GM11168 (cell line): ENCODE data around the gene ACTN1.

ENCODE experiments used
- in situ Hi-C: fragments of 300-500 bp; cut with MboI; formaldehyde crosslinking; loops from one replicate; pipeline ENCODE4 v1.12.0; 2022; ENCODE audit warnings: low sequenced_read_pairs; ENCODE audit not compliant: unreplicated experiment

ACTN1 gene

DNA sequence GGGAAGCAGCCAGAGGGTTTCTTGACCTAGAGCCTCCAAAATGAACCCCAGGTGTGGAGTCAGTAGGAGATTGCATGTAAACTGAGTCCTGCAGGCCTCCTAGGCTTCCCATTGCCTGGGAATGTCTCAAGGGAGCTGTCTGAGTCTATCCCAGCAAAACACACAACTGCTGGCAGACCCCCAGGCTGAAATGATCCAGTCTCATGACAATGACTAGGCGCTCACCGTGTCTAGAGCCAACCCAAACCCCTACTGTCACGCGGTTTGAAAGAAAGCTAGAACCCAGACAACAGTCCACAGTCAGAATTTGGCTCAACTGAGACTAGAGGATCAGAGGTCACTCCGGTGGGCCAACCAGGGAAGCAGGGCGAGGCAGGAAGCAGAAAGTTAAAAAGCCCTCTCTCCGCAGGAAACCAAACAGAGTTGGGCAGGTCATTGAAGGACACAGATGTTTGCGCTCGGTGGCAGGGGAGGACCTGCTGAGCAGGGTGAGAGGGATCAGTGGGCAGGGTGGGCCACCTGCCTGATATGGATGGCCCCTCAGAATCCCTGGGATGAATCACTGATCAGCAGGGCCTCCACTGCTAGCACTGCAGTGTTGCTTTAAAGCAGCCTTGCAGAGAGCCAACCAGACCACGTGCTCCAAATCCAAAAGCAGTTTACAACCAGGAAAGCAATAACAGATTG, 23.8 kb downstream of the ACTN1 start:
- in situ Hi-C loops = no loop called here

DNA sequence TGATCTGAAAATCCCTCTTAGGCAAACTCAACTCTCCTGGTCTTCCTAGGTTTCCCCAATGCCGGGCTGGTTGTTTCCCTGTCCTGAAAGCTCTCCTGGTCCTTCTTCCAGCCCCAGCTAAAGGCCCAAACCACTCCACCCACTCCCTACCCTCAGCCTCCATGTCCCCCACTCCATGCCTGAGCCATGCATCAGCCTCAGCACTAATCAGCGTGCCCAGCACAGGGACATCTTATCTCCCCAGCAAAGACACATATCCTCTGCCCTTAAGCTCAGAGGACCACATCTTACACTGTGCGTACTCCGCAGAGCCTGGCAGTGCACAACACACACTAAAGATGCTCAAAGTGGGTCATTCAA, 25.9 kb downstream of the ACTN1 start:
- in situ Hi-C loops = no loop called here

DNA sequence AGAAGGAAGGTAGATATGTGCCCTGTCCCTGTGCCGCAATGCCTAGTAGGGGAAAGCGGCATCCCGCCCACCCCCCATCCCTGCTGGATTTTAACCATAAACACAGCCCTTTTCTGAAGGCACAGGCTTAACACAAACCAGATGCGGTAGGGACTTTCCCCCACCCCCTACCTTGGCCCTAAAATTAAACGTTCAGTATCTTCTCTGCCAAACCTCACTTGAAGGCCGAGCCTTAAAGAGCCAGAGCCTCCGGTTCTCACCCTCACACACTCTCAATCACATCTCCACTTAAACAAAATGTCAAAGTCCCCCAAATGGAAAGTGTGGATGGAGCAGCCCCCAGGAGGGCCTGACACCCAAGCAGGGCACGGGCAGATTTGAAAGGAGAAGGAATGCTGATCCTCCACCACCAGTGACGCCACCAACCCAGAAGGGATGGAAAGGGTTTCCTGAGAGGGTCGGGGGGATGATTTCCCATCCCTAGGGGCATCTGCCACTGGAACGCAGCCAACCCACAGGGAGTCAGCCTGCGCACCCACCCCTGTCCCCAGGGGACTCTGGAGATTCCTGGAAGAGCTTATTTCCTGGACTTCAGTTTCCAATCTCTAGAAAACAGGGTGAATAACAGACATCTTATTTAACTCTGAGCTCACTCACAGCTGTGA, 26.4 kb downstream of the ACTN1 start:
- in situ Hi-C loops = no loop called here

DNA sequence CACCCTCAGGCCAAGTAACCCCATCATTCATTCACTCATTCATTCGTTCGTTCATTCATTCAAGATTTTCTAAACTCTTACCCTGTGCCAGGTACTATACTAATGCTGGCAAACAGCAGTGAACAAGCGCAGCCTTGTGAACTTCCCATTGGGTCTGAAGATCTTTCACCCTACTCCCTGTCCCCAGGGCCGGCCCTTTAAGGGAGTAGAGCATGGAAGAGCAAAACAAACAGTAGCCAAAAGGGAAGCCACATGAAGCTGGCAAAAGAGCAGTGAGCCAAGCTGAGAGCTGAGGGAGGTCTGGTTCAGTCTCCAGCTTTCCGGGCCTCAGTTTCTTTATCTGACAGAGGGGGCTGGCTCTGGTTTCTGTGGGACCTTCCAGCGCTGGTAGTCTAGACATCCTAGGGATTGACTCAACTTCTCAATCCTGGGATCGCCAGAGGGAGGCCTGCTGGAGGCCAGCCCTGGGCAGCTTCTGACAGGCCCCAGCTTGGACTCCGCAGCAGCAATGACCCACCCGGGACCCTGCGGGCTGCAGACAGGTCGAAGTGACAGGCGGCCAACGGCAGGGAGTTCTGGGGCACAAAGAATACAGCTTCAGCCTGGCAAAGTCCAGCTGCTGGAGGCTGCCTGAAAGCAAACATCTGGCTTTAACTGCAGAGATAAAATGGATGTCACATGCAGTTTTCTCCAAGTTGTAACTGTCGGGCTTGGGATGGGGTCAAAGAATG, 27.1 kb downstream of the ACTN1 start:
- in situ Hi-C loops = no loop called here

DNA sequence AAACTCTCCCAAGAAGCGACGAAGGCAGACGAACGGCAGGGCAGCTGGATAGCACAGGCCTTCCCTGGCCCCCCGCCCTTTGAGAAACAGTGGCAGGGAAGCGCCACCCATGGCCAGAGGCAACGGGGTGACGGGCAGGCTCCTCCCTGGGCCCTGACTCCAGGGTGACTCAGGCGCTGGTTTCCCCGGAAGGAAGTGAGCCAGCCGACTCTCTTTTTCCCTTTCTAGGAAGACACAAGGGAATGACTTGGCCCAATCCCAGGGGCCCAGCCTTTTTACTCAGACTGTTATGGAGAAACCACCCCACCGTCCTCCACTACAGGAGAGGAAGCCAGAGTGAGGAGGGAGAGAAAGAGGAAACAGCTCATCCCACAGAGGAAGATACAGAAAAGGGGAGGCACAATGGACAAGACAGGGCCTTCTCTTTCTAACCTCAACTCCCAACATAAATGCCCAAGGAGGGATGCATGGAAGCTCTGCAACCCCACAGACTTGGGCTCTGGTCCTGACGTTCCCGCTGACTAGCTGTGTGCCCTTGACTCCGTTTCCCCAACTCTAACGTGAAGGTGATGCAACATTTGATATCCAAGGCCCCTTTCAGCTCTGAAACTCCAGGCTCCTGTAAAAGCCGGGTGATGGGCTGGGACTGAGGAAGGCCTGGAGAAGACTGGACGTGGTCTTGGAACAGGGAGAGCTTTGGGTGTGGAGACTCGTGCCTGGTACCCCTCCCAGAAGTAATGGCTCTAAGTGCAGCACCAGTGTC, 27.9 kb downstream of the ACTN1 start:
- in situ Hi-C loops = no loop called here

DNA sequence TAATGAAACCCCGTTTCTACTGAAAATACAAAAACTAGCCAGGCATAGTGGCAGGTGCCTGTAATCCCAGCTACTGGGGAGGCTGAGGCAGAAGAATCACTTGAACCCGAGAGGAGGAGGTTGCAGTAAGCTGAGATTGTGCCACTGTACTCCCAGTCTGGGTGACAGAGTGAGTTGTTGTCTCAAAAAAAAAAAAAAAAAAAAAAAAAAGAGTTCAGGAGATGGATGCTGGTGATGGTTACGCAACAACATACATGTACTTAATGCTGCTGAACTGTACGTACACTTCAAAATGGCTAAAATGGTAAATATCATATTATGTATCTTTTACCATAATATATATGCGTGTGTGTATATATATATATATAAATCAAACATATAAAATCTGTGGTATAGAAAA, 29.0 kb downstream of the ACTN1 start:
- in situ Hi-C loops = no loop called here

DNA sequence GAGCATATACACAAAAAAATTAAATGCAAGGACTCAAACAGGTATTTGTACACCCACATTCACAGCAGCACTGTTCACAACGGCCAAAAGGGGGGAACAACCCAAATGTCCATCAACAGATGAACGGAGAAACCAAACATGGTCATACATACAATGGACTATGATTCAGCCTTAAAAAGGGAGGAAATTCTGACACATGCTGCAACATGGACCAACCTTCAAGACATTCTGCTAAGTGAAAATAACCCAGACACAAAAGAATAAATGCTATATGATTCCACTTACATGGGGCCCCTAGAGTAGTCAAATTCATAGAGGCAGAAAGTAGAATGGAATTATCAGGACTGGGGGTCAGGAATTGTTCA, 29.5 kb downstream of the ACTN1 start:
- in situ Hi-C loops = no loop called here

DNA sequence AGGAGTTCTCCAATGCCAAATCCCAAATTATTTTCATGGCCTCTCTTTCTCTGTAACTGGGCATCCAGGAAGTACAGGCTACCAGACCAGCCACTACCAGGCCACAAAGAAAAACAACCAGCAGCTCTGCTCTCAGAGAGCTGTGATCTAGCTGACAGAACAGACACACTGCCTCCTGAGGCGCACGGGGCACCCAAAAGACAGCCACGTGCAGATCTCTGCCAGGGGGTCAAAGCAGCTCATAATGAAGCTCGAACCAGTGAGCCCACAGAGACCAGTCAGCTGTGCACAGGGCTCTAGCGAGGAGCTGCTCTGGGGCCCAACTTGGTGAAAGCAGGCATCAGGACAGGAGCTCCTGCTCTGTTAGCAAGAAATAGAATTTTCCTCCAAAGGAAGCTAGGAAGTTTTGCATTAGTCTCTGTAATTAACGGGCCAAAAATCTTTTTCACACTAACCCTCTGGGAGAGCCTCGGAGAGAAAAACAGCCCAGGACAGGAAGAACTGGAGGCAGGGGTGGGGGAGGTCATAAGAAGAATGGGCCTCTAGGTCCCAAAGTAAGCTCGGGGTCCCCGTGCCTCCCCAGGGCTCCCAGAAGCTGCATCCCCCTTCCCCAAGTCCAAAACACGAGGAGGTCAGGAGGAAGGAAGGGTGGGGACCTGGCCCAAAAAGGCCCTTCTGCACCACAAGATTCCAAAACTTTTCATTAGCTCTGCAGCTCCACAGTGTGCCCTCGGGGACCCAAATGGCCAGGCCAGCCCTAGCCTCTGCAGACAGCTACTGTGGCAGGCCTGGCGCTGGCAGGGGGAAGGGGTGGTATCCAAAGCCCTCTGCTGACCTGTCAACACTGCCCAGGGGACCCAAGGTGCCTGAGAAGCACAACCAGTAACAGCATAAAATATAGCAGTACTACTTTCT, 30.2 kb downstream of the ACTN1 start:
- in situ Hi-C loops = no loop called here

DNA sequence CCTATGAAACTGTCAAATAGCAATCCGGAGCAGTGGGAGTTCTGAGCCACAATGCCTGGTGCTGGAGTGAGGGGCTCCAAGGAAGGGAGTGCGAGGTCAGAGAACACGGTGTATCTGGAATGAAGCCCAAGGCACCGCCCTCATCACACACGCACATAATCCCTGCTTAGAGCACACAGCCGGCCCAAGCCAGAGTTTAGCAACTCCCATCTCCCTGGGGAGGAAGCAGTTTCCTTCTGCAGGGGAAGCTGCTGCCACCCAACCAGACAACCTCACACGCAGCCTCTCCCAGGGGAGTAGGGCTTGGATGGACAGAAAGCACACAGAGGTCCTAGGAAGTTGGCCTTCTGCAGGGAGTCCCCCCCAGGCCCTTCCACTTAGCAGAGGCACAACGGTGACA, 31.3 kb downstream of the ACTN1 start:
- in situ Hi-C loops = no loop called here

DNA sequence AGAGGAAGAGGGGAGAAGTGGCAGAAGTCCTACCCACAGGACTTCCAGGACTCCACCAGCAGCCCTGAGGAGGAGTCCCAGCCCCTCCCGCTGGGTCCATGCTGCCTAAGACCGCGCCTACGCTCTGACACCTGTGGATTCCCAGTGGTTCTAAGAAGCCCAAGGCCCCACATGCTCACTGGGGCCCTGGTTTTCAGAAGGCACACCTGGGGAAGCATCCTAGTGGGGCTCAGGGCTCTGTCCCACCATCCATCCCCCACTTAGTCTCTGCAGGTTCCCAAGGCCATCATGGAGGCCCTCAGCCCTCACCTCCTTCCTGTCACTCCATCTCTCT, 32.6 kb downstream of the ACTN1 start:
- in situ Hi-C loops = no loop called here

DNA sequence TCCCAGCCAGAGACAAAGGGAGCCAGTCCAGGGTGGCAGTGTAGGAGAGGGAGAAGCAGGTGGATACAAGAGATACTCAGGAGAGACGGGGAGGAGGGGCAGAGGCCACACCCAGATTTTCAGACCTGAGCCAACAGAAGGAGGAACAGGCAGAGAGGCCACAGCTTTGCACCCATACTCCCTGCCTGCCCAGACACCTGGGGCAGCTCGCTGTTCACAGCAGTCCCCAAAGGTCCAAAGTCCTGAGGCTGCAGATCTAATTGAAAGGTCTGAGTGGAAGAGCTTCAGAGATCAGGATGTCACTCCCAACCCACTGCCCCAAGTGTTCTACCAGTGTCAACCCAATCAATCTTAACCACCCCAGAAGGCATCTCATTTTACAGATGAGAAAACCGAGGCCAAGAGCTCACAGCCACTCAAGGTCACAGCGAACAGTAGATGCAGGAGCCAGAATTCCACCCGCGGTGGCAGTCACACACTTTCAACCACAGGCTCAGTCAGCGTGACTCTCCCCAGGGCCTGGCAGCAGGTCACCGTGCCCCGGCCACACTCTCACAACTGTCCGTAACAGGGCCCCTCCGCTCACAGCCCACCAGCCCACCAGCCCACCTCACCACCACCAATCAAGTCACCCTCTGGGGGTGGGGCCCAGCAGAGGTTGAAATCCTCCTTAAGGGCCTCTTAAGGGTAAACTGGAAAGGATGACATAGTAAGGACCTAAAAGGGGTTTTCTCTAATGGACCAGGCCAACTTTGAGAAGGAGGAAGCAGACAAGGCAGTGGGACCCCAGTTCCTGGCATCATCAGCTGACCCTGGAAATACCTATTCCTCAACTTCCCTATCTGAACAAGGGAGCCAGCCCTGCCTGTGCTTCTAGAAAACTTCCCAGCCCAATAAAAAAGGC, 33.3 kb downstream of the ACTN1 start:
- in situ Hi-C loops = no loop called here

DNA sequence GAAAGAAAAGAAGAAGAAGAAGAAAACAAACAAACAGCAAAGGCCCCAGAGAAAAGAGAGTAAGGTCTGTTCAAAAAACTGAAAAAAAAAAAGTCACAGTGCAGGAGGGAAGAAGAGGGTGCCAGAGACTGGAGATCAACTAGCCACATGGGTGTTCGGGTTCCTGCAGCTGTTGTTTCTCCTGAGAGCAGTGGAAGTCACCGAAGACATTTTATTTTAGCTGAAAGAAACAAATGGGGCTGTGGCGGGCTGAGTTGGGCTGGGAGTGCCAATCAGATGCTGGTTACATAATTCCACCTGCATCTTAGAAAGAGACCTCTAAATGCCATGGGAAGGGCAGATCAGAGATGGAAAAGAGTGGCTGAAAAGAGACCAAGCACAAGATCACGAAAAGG, 33.9 kb downstream of the ACTN1 start:
- in situ Hi-C loops = no loop called here

DNA sequence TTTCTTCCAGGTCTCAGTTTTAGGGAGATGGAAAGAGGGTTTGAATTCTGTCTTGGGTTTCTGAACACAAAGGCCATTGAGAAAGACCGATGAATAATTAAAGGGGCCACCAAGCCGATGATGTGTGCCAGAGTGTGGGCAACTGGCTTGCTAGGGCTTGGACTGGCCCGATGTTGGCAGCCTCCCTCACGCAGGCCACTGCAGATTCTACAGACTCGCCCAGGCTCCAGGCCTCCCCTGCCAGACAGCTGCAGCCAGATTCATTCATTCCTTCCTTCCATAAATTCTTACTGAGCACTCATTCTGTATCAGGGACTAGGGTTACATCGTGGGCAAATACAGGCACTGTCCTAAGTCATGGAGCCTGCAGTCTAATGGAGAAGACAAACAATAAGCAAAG, 34.9 kb downstream of the ACTN1 start:
- in situ Hi-C loops = no loop called here

DNA sequence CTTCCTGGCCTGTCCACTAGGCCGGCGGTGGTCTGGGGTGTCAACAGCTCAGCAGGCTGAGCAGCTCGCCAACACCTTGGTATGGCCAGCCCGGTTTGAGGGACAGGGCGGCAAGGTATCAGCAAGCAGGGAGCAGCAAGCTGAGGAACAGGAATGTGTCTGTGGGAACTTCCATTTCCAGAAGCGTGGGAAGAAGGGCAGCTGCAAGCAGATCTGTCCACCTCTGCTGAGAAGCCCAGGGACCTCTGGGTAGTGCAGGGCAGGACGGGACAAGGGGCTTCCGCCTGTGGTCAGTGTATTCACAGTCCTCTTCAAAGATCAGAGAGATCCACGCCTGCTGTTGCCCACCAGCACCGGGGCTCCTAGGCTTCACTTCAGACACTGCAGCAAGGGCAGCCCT, 36.0 kb downstream of the ACTN1 start:
- in situ Hi-C loops = no loop called here

DNA sequence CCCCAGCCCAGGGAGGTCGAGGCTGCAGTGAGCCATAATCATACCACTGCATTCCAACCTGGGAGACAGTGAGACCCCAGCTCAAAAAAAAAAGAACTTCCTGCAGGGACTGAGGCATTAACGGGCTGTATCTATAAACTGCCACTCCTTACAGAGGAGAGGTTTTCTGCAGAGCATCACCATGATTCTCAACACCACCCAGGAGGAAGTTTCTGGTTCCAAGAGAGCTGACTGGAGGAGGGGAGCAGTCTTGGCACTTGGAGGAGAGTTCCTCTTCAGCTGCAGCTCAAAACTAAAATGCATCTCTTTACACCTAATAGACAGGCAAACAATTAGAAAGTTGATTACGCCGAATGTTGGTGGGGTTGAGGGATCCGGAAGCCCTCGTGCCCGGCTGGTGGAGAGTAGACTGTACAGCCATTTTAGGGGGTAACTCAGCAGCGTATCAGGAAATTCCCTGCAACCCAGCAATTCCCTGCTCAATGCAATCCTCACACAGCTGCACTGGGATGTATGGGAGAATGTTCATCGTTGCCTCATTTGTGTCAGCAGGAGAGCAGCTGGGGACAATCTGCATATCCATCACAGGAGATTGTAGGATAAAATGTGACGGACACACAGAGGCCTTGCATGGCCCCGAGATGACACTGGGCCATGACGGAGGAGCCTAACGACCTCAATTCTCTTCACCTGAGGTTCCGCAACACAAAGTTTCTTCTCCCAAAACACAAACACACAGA, 36.6 kb downstream of the ACTN1 start:
- in situ Hi-C loops = no loop called here

DNA sequence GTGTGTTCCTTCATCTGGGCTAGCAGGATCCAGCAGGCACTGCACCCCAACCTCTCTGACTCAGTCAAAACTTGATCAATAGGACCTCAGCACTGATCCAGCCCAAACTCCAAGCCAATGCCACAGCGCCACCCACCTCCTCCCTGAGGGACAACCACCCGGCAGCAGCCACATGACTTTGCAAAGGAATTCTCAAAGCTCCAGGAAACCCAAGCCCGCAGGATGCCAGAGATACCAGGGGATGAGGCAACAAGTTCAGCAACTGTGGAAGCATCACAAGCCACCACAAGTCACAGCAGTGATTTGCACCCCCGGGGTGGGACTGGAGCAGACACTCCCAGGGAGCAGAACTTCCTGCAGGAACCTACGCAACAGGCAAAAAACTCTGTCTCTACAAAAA, 37.3 kb downstream of the ACTN1 start:
- in situ Hi-C loops = no loop called here

DNA sequence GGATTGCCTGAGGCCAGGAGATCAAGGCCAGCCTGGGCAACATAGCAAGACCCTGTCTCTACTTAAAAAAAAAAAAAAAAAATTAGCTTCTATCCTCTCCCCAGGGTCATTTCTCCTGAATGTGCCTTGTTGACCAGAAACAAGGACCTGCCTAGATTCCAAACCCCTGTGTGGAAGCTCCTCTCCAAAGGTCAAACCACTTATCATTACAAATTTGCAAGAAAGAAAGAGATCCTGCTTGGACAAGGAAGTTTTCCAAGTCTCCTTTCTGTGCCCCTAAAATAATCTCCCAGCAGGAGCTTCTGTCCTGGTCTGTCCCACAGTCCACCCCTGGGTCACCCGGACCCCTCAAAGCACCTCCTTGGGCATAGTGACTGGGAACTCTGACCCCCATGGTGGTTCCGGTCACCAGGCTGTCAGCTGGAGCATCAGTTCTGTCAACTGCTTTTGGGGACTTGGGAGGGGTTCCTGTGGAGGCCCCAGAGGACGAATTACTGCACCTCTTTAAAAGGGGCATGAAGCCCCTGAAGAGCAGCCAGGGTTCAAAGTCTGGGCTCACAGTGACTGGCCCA, 38.4 kb downstream of the ACTN1 start:
- in situ Hi-C loops = no loop called here
